CD14-positive monocyte (primary cell): ENCODE data around the gene CFAP91. TPM values are rescaled to one million over a fixed set of nuclear protein-coding genes. Genes with fewer than 3 reads are reported as not detected.
A peak's percentile ranks its signal among the peaks of the same experiment; 100 is the strongest.

ENCODE experiments used
- DNase-seq, 3 donors: peaks; one replicate each; pipeline ENCODE4 v3.0.0-alpha.2; 2011 to 2022
- H2AFZ ChIP-seq: 2 replicates; pipeline ENCODE4 v1.6.0; 2012; ENCODE audit warnings: mild to moderate bottlenecking, low read depth, low read length, inconsistent platforms; ENCODE audit not compliant: insufficient read depth, poor library complexity, severe bottlenecking
- H3K27ac ChIP-seq, 2 donors: 1 replicate in 1 of 2; 2 replicates in 1 of 2; pipeline ENCODE4 v1.5.1; 2012 to 2013; ENCODE audit warnings: low read length in 2 of 2, control low read depth in 1 of 2, inconsistent platforms in 1 of 2, low read depth in 1 of 2, mild to moderate bottlenecking in 1 of 2
- H3K27me3 ChIP-seq, 2 donors: one replicate each; pipeline versions ENCODE4 v1.6.0 to v1.6.1; 2011 to 2013; ENCODE audit warnings: low read length in 2 of 2; ENCODE audit not compliant: control insufficient read depth in 2 of 2, insufficient read depth in 2 of 2
- H3K36me3 ChIP-seq, 2 donors: replicated peaks in 1 of 2; 1 replicate in 1 of 2; 2 replicates in 1 of 2; pipeline versions ENCODE4 v1.5.1 to v1.6.1; 2012 to 2013; ENCODE audit warnings: low read length in 2 of 2, control low read depth in 1 of 2, inconsistent platforms in 1 of 2, mild to moderate bottlenecking in 1 of 2; ENCODE audit not compliant: insufficient read depth in 2 of 2, control insufficient read depth in 1 of 2
- H3K4me1 ChIP-seq, 2 donors: 1 replicate in 1 of 2; 2 replicates in 1 of 2; pipeline versions ENCODE4 v1.5.1 to v1.6.1; 2012 to 2013; ENCODE audit warnings: low read length in 2 of 2, control low read depth in 1 of 2, inconsistent platforms in 1 of 2, mild to moderate bottlenecking in 1 of 2, moderate library complexity in 1 of 2; ENCODE audit not compliant: insufficient read depth in 2 of 2, control insufficient read depth in 1 of 2
- H3K4me2 ChIP-seq: replicated peaks from 2 replicates; pipeline ENCODE3; 2012; ENCODE audit warnings: low read length, moderate library complexity, mild to moderate bottlenecking; ENCODE audit not compliant: poor library complexity, severe bottlenecking; ENCODE audit errors: extremely low read depth
- H3K4me3 ChIP-seq, 3 experiments: fragments of 200-600 bp in 1 of 3; sonication (generic) in 1 of 3; replicated peaks in 1 of 3; 1 replicate in 2 of 3; 2 replicates in 1 of 3; pipeline ENCODE4 v1.5.1; 2011 to 2013; ENCODE audit warnings: low read length in 3 of 3, mild to moderate bottlenecking in 3 of 3, control low read depth in 2 of 3, low read depth in 2 of 3, inconsistent platforms in 1 of 3, moderate library complexity in 1 of 3
- H3K79me2 ChIP-seq: 2 replicates; pipeline ENCODE4 v1.6.0; 2012; ENCODE audit warnings: mild to moderate bottlenecking, control low read depth, inconsistent platforms, low read length, moderate library complexity; ENCODE audit not compliant: insufficient read depth
- H3K9ac ChIP-seq: 2 replicates; pipeline ENCODE4 v1.6.0; 2017; ENCODE audit warnings: low read length, mild to moderate bottlenecking; ENCODE audit not compliant: insufficient read depth, poor library complexity, severe bottlenecking
- H3K9me3 ChIP-seq, 2 donors: replicated peaks in 1 of 2; 1 replicate in 1 of 2; 2 replicates in 1 of 2; pipeline versions ENCODE4 v1.5.1 to v1.6.1; 2012 to 2013; ENCODE audit warnings: low read length in 2 of 2, control low read depth in 1 of 2; ENCODE audit not compliant: control insufficient read depth in 1 of 2, insufficient read depth in 1 of 2
- H4K20me1 ChIP-seq: 2 replicates; pipeline ENCODE4 v1.6.0; 2012; ENCODE audit warnings: mild to moderate bottlenecking, low read length, control low read depth, moderate library complexity; ENCODE audit not compliant: insufficient read depth
- H3K27ac Mint-ChIP-seq, 7 donors: one replicate each; pipeline ENCODE4 v1.8.0; 2020; ENCODE audit warnings: mild to moderate bottlenecking in 7 of 7, mixed read lengths in 7 of 7, moderate library complexity in 6 of 7, inconsistent platforms in 2 of 7
- H3K27me3 Mint-ChIP-seq, 3 donors: one replicate each; pipeline ENCODE4 v1.8.0; 2021 to 2022; ENCODE audit warnings: low read depth in 3 of 3, mild to moderate bottlenecking in 3 of 3, mixed read lengths in 3 of 3, moderate library complexity in 3 of 3, inconsistent platforms in 1 of 3
- H3K36me3 Mint-ChIP-seq, 2 donors: one replicate each; pipeline ENCODE4 v1.8.0; 2020; ENCODE audit warnings: mixed read lengths in 2 of 2, inconsistent platforms in 1 of 2, mild to moderate bottlenecking in 1 of 2
- H3K4me1 Mint-ChIP-seq: one replicate; pipeline ENCODE4 v1.8.0; 2020; ENCODE audit warnings: mild to moderate bottlenecking, mixed read lengths
- H3K4me3 Mint-ChIP-seq, 2 donors: one replicate each; pipeline ENCODE4 v1.8.0; 2020; ENCODE audit warnings: mild to moderate bottlenecking in 2 of 2, mixed read lengths in 2 of 2, moderate library complexity in 1 of 2
- H3K9me3 Mint-ChIP-seq, 7 donors: one replicate each; pipeline ENCODE4 v1.8.0; 2020 to 2022; ENCODE audit warnings: mixed read lengths in 7 of 7, mild to moderate bottlenecking in 6 of 7, moderate library complexity in 6 of 7, inconsistent platforms in 2 of 7
- WGBS: methylation state at CpG from one replicate; pipeline ENCODE4 v1.1.5; 2013; ENCODE audit warnings: missing lambda C conversion rate; ENCODE audit not compliant: insufficient coverage; 5-methylcytosine and 5-hydroxymethylcytosine counted together
- intact Hi-C, 2 donors: fragments of 100-400 bp; cut with micrococcal nuclease; formaldehyde crosslinking; loops; one replicate each; pipeline versions ENCODE4 v1.15.0 to v1.15.1; 2023
- polyA plus RNA-seq, 3 donors: library from polyadenylated mRNA; depleted of rRNA in 1 of 3; unstranded in 2 of 3; stranded (reverse) in 1 of 3; fragments of 300-500 nt in 2 of 3; fragments of >200 nt in 1 of 3; fragmentation: Illumina TruSeq in 2 of 3; gene quantifications; 1 replicate in 2 of 3; 2 replicates in 1 of 3; pipeline ENCODE4 v1.2.3, GENCODE V29; 2012 to 2021
- TF ChIP-seq, protein P1 (sequence below): fragments of 200-600 bp; IDR thresholded peaks from one replicate; pipeline ENCODE4 v1.8.0; 2022; ENCODE audit warnings: antibody characterized with exemption, mild to moderate bottlenecking

The CFAP91 gene
- polyA plus RNA-seq, 3 donors: 0.14 TPM; not detected in 2

DNA sequence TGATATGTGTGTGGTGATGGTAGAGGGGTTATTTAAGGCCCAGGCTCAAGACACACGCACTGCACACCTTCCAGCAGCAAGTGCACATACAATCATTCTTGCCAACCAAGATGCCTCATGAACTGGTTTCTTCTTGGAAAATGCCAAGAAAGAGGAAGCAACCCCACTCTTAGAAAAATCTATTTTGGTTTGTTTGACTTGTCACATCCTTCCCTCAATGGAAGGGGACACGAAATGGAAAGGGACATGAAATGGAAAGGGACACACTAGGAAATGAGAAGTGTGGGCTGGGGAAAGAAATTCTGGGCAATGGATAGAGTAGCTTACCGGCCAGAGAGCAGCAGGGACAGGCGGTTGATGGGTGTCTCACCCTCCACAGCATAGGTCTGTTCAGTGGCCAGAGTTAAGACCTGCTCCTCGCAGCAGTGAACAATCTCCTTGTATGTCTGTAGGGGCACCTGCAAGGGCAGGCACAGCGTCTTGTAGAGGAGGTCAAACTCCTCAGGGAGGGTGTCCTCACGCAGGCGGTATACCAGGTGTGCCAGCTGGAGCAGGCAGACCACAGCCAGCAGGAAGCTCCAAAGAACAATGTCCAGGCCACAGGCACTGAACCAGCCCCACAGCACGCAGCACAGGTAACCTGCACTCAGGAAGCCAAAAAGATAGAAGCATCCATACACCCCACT is 43.1 kb upstream of the CFAP91 start:
- no peaks in the 10 kb centered on the region for H4K20me1 ChIP-seq
- peaks cover 0 to 4% (median 0%) of the 10 kb centered on the region in 3 donors for H3K27me3 Mint-ChIP-seq
- no peaks in the 10 kb centered on the region for H3K9me3 ChIP-seq
- H3K36me3 ChIP-seq: no peaks in the 10 kb centered on the region
- H3K9me3 Mint-ChIP-seq: no peaks in the 10 kb centered on the region
- H2AFZ ChIP-seq: no peak overlapping the region
- H3K27me3 ChIP-seq: no peaks in the 10 kb centered on the region
- no peak overlapping the region for H3K4me3 ChIP-seq
- TF ChIP-seq, protein P1, sequence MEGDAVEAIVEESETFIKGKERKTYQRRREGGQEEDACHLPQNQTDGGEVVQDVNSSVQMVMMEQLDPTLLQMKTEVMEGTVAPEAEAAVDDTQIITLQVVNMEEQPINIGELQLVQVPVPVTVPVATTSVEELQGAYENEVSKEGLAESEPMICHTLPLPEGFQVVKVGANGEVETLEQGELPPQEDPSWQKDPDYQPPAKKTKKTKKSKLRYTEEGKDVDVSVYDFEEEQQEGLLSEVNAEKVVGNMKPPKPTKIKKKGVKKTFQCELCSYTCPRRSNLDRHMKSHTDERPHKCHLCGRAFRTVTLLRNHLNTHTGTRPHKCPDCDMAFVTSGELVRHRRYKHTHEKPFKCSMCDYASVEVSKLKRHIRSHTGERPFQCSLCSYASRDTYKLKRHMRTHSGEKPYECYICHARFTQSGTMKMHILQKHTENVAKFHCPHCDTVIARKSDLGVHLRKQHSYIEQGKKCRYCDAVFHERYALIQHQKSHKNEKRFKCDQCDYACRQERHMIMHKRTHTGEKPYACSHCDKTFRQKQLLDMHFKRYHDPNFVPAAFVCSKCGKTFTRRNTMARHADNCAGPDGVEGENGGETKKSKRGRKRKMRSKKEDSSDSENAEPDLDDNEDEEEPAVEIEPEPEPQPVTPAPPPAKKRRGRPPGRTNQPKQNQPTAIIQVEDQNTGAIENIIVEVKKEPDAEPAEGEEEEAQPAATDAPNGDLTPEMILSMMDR: no peak
- intact Hi-C loops: no loop called here
- no peak overlapping the region for H3K4me2 ChIP-seq
- H3K9ac ChIP-seq: no peak overlapping the region
- H3K4me3 Mint-ChIP-seq: no peak overlapping the region
- peak overlapping the region; percentile 11 to 71 (median 27) for H3K27ac Mint-ChIP-seq
- H3K27ac ChIP-seq: no peak overlapping the region
- WGBS: 64% methylated on average over 7 of the region's 9 CpGs
- peaks cover 27% of the 10 kb centered on the region for H3K4me1 Mint-ChIP-seq
- no peak for DNase-seq
- peaks cover 14 to 20% of the 10 kb centered on the region in 2 donors for H3K4me1 ChIP-seq
- peaks cover 3 to 12% of the 10 kb centered on the region in 2 donors for H3K36me3 Mint-ChIP-seq
- no peaks in the 10 kb centered on the region for H3K79me2 ChIP-seq

DNA sequence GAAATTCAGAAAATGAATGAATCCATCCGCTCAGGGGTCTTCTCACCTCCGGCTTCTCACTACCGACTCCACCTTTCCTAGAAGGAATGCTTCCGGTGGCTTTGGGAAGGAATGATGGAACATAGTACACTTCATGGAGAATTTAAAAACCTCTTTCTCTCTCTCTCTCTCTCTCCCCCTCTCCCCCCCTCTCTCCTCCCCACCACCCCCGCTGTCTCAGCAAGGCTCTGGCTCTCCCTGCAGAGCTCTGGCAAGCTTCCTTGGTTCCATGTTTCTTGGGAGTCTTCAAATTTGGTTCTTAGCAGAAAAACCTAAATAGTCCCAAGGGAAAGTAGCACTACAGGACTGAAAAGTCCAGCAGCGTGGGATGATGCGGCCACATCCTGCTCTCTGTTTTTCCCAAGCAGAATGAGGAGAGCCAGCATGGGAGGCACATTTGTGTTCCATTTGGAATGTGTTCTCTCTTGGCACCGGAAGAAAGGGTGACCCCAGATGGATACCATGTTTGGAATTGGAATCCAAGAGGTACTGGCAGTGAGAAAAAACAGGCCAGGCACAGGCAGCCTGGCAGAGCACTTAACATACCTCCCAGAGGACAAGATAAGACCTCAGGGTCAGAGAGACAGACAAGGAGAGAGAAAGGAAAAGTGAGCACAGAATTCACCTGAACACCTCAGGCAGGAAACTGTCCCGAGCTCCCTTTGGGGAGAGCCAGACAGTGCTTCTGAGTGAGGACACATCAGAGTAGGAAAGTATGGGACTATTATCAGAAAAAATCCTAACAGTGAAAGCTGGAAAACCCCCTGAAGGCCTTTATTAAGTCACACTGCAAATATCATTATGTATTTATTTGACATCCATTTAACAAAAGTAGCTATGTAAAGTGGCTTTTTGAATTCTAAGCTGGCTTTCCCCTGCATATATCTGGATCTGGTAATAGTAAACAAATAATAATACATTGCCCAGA is 42.1 kb upstream of the CFAP91 start, which contains the start of gene POPDC2:
Gene POPDC2 (minus strand): TSS at position 116 of the 967 bp plus-strand sequence. CDS start 166 bp downstream, outside the sequence.
- no peaks in the 10 kb centered on the region for H3K36me3 ChIP-seq
- no peak within 1 kb of the TSS for H3K27ac ChIP-seq
- no peak within 1 kb of the TSS for H3K4me2 ChIP-seq
- TF ChIP-seq, protein P1: no peak
- Mint-ChIP-seq H3K9me3 (no peaks in the 10 kb centered on the region), H3K27ac (peak within 1 kb of the TSS; percentile 11 to 71 (median 50)), H3K36me3 (peaks cover 3 to 12% of the 10 kb centered on the region in 2 donors), H3K27me3 (peaks cover 0 to 4% (median 0%) of the 10 kb centered on the region in 3 donors), H3K4me3 (no peak within 1 kb of the TSS), H3K4me1 (peaks cover 30% of the 10 kb centered on the region)
- 100% methylated on average over 3 of the region's 9 CpGs for WGBS
- H2AFZ ChIP-seq: no peak within 1 kb of the TSS
- H4K20me1 ChIP-seq: no peaks in the 10 kb centered on the region
- intact Hi-C loops: no loop called here
- H3K4me3 ChIP-seq: no peak within 1 kb of the TSS
- peaks cover 16 to 24% of the 10 kb centered on the region in 2 donors for H3K4me1 ChIP-seq
- no peaks in the 10 kb centered on the region for H3K79me2 ChIP-seq
- DNase-seq: no peak
- H3K27me3 ChIP-seq: no peaks in the 10 kb centered on the region
- H3K9me3 ChIP-seq: no peaks in the 10 kb centered on the region
- no peak within 1 kb of the TSS for H3K9ac ChIP-seq
